Adrenal gland (tissue), 12 donors: ENCODE measurements around the gene INSR. TPM values are rescaled to one million over a fixed set of nuclear protein-coding genes. Genes with fewer than 3 reads are reported as not detected.

Experiments used
- DNase-seq, 7 donors: peaks; one replicate each; pipeline ENCODE4 v3.0.0-alpha.2; 2019 to 2020
- H3K27ac ChIP-seq, 5 donors: fragments of 200-600 bp; sonication (generic) in 4 of 5; 1 replicate in 3 of 5; 2 replicates in 2 of 5; pipeline versions ENCODE4 v1.5.1 to v1.8.0; 2016 to 2020; ENCODE audit warnings: mild to moderate bottlenecking in 1 of 5
- H3K27me3 ChIP-seq: fragments of 200-600 bp; 2 replicates; pipeline ENCODE4 v1.8.0; 2021
- H3K36me3 ChIP-seq, 2 donors: fragments of 200-600 bp; replicated peaks in 1 of 2; 1 replicate in 1 of 2; 2 replicates in 1 of 2; pipeline versions ENCODE4 v1.5.1 to v1.8.0; 2018 to 2022
- H3K4me1 ChIP-seq, 2 donors: fragments of 200-600 bp; replicated peaks in 1 of 2; 1 replicate in 1 of 2; 2 replicates in 1 of 2; pipeline versions ENCODE4 v1.5.1 to v1.8.0; 2018 to 2021
- H3K4me3 ChIP-seq, 4 donors: fragments of 200-600 bp; sonication (generic) in 3 of 4; one replicate each; pipeline ENCODE4 v1.5.1; 2016 to 2018
- H3K9me3 ChIP-seq, 3 donors: fragments of 200-600 bp; sonication (generic) in 1 of 3; replicated peaks in 1 of 3; 1 replicate in 2 of 3; 2 replicates in 1 of 3; pipeline versions ENCODE4 v1.5.1 to v1.8.0; 2016 to 2021
- CTCF ChIP-seq, 6 experiments: fragments of 450-650 bp in 4 of 6; fragments of 200-600 bp in 2 of 6; sonication (generic) in 1 of 6; IDR thresholded peaks; 1 replicate in 5 of 6; 2 replicates in 1 of 6; pipeline versions ENCODE4 v1.5.1 to v1.8.0; 2016 to 2021; ENCODE audit warnings: antibody characterized with exemption in 6 of 6, mild to moderate bottlenecking in 2 of 6, moderate library complexity in 1 of 6
- POLR2A ChIP-seq, 2 donors: fragments of 450-650 bp; IDR thresholded peaks; one replicate each; pipeline ENCODE4 v1.6.1; 2017; ENCODE audit warnings: antibody characterized with exemption in 2 of 2, mild to moderate bottlenecking in 2 of 2, moderate library complexity in 1 of 2
- WGBS, 4 donors: extraction: QIAGEN DNeasy Blood & Tissue Kit in 2 of 4; methylation state at CpG; one replicate each; pipeline versions ENCODE4 v1.1.5 to v1.1.7; 2013 to 2017; 5-methylcytosine and 5-hydroxymethylcytosine counted together
- intact Hi-C, 2 donors: fragments of 100-400 bp; cut with DNase I; formaldehyde crosslinking; loops; one replicate each; pipeline versions ENCODE4 v1.14.1 to v1.15.0; 2022 to 2023
- polyA plus RNA-seq, 3 donors: library from polyadenylated mRNA; stranded (reverse); fragments of 200-250 nt in 2 of 3; fragments of 350-450 nt in 1 of 3; fragmentation: Illumina TruSeq in 1 of 3; extraction: RNeasy Lipid Tissue Mini Kit (QIAGEN cat#74804) in 1 of 3; gene quantifications; one replicate each; pipeline ENCODE4 v1.2.3, GENCODE V29; 2013 to 2014
- total RNA-seq, 9 donors: library from RNA; depleted of rRNA in 4 of 9; stranded (reverse); fragments of >200 nt in 4 of 9; fragments of 120-200 nt in 1 of 9; fragmentation: NEBNext Ultra II Directional in 1 of 9; extraction: Animal tissue kit (Norgen Biotek cat#: 25700) in 1 of 9; gene quantifications; one replicate each; pipeline versions ENCODE4 v1.1.0 to v1.2.4, GENCODE V29; 2013 to 2023
- donor health status: healthy with polysubstance abuse.
- donor health status: Bipolar disorder and iron deficiency.
- donor health status: DM: yes; HTN: yes; CAD: no.
- donor health status: DM: no; HTN: no; CAD: no.
- donor health status: DM: no; HTN: no; CAD: no.
- donor health status: DM: yes; HTN: yes; CAD: no.

The INSR gene
- total and polyA plus RNA-seq, 12 donors = 19.0 to 327 (median 99.9) TPM

GRCh38 chr19:7168941-7169340 lies 125.3 kb downstream of the INSR start:
- Histone ChIP-seq H3K36me3 (peaks cover 0 to 96% of the 10 kb centered on the region in 2 donors), H3K9me3 (no peaks in the 10 kb centered on the region), H3K4me3 (no peak overlapping the region), H3K27ac (peak overlapping the region in 3 of 5 donors; percentile 29 to 61 (median 32)), H3K4me1 (peaks cover 0 to 3% of the 10 kb centered on the region in 2 donors), H3K27me3 (no peaks in the 10 kb centered on the region)
- intact Hi-C loops = no loop called here
- peak; percentile 53 to 86 (median 84) for DNase-seq
- WGBS, 4 donors = 32 to 61% (median 46%) methylated on average over 6 of the region's 6 CpGs
- TF ChIP-seq CTCF (IDR thresholded peaks at IDR 0.05) = no peak
- no peak for TF ChIP-seq POLR2A (IDR thresholded peaks at IDR 0.05)

GRCh38 chr19:7161292-7161691 lies 132.9 kb downstream of the INSR start:
- DNase-seq = peak in 1 of 7 donors; percentile 11
- no peak overlapping the region for H3K4me3 ChIP-seq
- no peaks in the 10 kb centered on the region for H3K9me3 ChIP-seq
- H3K36me3 ChIP-seq = peaks cover 0 to 82% of the 10 kb centered on the region in 2 donors
- TF ChIP-seq CTCF (IDR thresholded peaks at IDR 0.05) (no peak), POLR2A (IDR thresholded peaks at IDR 0.05) (no peak)
- H3K4me1 ChIP-seq = peaks cover 4 to 15% of the 10 kb centered on the region in 2 donors
- 85 to 96% (median 91%) methylated on average over 3 to 4 of the region's 4 CpGs for WGBS, 4 donors
- H3K27me3 ChIP-seq = no peaks in the 10 kb centered on the region
- H3K27ac ChIP-seq = no peak overlapping the region
- intact Hi-C loops = no loop called here

- Histone ChIP-seq H3K27ac (peak overlapping the region in 4 of 5 donors; percentile 45 to 80 (median 72)), H3K27me3 (no peaks in the 10 kb centered on the region), H3K9me3 (no peaks in the 10 kb centered on the region), H3K36me3 (peaks cover 0 to 77% of the 10 kb centered on the region in 2 donors), H3K4me3 (no peak overlapping the region), H3K4me1 (peaks cover 4 to 15% of the 10 kb centered on the region in 2 donors)
- WGBS, 4 donors = 40 to 47% (median 44%) methylated on average over 18 of the region's 18 CpGs
- intact Hi-C loops = no loop called here
- TF ChIP-seq CTCF (IDR thresholded peaks at IDR 0.05) (no peak), POLR2A (IDR thresholded peaks at IDR 0.05) (peak in 1 of 2 donors; percentile 26)
- peak; percentile 72 to 89 (median 85) for DNase-seq
Measured at GRCh38 chr19:7159105-7159933, 134.9 kb downstream of the INSR start.

- H3K9me3 ChIP-seq = no peaks in the 10 kb centered on the region
- intact Hi-C loops = no loop called here
- peaks cover 0 to 74% of the 10 kb centered on the region in 2 donors for H3K36me3 ChIP-seq
- DNase-seq = no peak
- H3K4me1 ChIP-seq = no peaks in the 10 kb centered on the region
- 71 to 84% (median 78%) methylated on average over 5 of the region's 5 CpGs for WGBS, 4 donors
- H3K4me3 ChIP-seq = no peak overlapping the region
- H3K27ac ChIP-seq = peak overlapping the region in 1 of 5 donors; percentile 51
- TF ChIP-seq CTCF (IDR thresholded peaks at IDR 0.05) = no peak
- no peak for TF ChIP-seq POLR2A (IDR thresholded peaks at IDR 0.05)
- no peaks in the 10 kb centered on the region for H3K27me3 ChIP-seq
Measured at GRCh38 chr19:7153022-7153421, 141.2 kb downstream of the INSR start.
